Mesodermal cell (in vitro differentiated cells): ENCODE results near the gene MTG1. TPM values are rescaled to one million over a fixed set of nuclear protein-coding genes. Genes with fewer than 3 reads are reported as not detected.

Experiments
- H3K27ac ChIP-seq: 2 replicates; pipeline ENCODE4 v1.7.0; 2013; ENCODE audit warnings: mild to moderate bottlenecking, low read depth, low read length, moderate library complexity; ENCODE audit not compliant: severe bottlenecking
- H3K36me3 ChIP-seq: 2 replicates; pipeline ENCODE4 v1.7.1; 2013; ENCODE audit warnings: mild to moderate bottlenecking, low read length, moderate library complexity; ENCODE audit not compliant: control insufficient read depth, insufficient read depth
- H3K4me1 ChIP-seq: one replicate; pipeline ENCODE4 v1.7.1; 2013; ENCODE audit warnings: mild to moderate bottlenecking, low read length; ENCODE audit not compliant: insufficient read depth, control insufficient read depth, poor library complexity, severe bottlenecking
- H3K4me3 ChIP-seq: 2 replicates; pipeline ENCODE4 v1.7.0; 2013; ENCODE audit warnings: low read length, control low read depth, mild to moderate bottlenecking; ENCODE audit not compliant: insufficient read depth, poor library complexity, severe bottlenecking; ENCODE audit errors: extremely low read depth
- H3K9me3 ChIP-seq: 2 replicates; pipeline ENCODE4 v1.7.1; 2013; ENCODE audit warnings: mild to moderate bottlenecking, low read length, moderate library complexity; ENCODE audit not compliant: control insufficient read depth
- WGBS, 2 experiments: methylation state at CpG; one replicate each; pipeline ENCODE4 v1.1.5; 2013; ENCODE audit warnings: missing lambda C conversion rate in 2 of 2; ENCODE audit not compliant: insufficient coverage in 2 of 2; 5-methylcytosine and 5-hydroxymethylcytosine counted together
- polyA plus RNA-seq, 2 experiments: library from polyadenylated mRNA; stranded (reverse); fragments of 50-300 nt; gene quantifications; one replicate each; pipeline ENCODE4 v1.2.3, GENCODE V29; 2013

Gene MTG1, protein sequence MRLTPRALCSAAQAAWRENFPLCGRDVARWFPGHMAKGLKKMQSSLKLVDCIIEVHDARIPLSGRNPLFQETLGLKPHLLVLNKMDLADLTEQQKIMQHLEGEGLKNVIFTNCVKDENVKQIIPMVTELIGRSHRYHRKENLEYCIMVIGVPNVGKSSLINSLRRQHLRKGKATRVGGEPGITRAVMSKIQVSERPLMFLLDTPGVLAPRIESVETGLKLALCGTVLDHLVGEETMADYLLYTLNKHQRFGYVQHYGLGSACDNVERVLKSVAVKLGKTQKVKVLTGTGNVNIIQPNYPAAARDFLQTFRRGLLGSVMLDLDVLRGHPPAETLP
- 45.7 TPM for polyA plus RNA-seq (2013, experiment 1 of 2)
- polyA plus RNA-seq (2013, experiment 2 of 2), result 39.1 TPM

DNA sequence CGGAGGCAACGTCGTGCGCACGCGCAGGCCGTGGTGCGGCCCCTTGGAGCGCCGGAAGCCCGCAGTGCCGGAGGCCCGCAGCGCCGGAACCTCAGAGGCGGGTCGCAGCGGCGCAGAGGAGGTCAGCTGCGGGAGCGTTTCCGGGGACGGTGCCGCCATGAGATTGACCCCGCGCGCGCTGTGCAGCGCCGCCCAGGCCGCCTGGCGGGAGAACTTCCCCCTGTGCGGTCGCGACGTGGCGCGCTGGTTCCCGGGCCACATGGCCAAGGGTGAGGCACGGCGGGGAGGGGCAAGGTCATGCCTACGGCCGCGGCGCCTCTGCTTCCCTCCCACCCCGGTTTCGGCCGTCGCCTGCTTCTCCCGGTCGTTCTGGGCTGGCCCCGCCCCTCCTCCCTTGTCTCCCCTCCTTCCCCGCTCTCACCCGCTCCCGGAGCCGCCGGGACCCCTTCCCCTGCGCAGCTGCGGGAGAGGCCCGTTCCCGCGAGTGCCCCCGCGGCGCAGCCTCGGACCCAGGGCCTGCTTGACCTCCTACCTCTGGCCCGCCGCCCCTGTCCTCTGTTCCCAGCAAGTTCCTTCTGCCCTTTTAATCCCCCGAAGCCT is at the start of gene MTG1:
MTG1 (plus strand) TSS at position 94 of the 600 bp plus-strand sequence; CDS start at position 158, 64 bp downstream.
- WGBS, 2 experiments, result 0 to 1% methylated on average over 52 to 59 of the region's 69 CpGs
- H3K9me3 ChIP-seq, result no peaks in the 10 kb centered on the region
- peaks cover 12% of the 10 kb centered on the region for H3K4me1 ChIP-seq
- H3K36me3 ChIP-seq, result peaks cover 40% of the 10 kb centered on the region
- peak within 1 kb of the TSS; percentile 68 for H3K4me3 ChIP-seq
- H3K27ac ChIP-seq, result peak within 1 kb of the TSS; percentile 84

DNA sequence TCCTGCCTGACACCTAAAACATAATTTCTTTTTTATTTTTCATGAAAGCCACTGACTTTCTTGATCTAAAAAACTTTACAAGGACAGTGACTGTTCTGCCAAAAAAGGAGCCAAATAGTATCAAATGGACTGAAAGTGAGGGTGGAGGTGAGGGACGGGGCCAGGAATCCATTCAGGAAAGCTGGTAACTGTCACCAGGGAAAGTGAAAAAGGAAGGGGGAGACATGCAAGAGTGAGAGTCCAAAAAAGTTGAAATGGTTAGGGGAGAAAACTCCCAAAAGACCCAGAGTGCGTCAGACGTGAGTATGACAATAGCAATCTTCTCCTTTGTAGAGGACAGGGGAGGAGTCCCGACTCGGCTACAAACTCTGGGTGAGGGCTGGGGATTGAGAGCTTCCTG is 49.7 kb upstream of the MTG1 start:
- H3K27ac ChIP-seq, result no peak overlapping the region
- no peaks in the 10 kb centered on the region for H3K9me3 ChIP-seq
- H3K4me1 ChIP-seq, result peaks cover 6% of the 10 kb centered on the region
- H3K36me3 ChIP-seq, result no peaks in the 10 kb centered on the region
- H3K4me3 ChIP-seq, result no peak overlapping the region
- 91 to 93% methylated on average over 5 of the region's 5 CpGs for WGBS, 2 experiments

DNA sequence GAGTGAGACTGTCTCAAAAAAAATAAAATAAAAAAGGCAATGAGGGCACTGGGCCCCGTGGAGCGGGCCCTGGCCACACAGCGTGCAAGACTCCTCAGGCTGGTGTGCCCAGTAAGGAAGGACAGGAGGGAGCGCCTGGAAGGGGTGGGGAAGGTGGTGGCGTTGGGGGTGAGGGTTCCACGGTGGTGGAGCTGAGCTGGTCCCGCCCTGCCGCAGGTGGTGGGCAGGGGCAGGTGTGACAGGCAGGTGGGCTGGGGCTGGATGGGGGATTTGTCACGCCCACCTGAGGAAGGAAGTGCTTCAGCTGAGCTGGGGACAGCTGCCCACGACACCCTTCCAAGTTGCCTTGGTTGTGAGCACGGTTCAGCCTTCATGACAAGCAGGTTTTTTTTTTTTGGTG is 47.5 kb upstream of the MTG1 start:
- H3K36me3 ChIP-seq, result no peaks in the 10 kb centered on the region
- no peak overlapping the region for H3K4me3 ChIP-seq
- H3K27ac ChIP-seq, result no peak overlapping the region
- WGBS, 2 experiments, result 70 to 77% methylated on average over 9 to 11 of the region's 11 CpGs
- H3K9me3 ChIP-seq, result no peaks in the 10 kb centered on the region
- peaks cover 6% of the 10 kb centered on the region for H3K4me1 ChIP-seq

DNA sequence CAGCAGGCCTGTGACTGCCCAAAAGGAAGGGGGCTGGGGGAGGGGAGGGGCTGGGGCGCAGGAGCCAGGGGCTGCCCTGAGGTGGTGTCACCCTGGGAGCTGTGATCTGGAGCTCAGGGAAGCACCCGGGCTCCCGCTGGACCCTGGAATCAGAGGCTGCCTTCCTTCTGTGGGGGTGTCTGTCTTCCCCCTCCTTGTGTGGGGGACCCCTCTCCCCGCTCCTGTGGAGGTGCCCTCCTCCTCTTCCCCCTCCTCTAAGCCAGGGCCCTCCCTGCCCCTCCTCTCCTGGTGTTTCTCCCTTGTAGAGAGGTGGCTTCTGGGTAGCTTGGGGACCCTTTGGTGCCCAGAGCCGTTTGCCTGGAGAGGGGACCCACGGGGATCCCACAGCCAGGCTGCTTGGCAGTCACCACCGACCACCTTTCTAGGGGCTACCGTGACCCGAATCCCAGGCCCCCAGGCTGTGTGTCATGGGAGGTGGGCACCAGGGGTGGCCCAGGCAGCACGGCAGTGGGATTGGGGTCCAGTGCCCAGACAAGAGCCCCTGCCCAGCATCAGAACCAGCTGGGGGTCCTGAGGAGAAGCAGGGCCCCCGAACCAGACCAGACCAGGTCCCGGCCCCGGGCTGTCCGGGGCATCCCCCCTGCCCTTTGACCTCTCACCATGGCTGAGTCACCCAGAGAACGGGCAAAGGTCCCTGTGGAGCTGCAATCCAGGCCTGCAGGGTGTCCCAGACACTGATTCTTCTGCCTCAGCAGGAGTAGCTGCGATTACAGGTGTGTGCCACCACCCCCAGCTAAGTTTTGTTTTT is 46.0 kb upstream of the MTG1 start:
- no peak overlapping the region for H3K27ac ChIP-seq
- no peak overlapping the region for H3K4me3 ChIP-seq
- peaks cover 6% of the 10 kb centered on the region for H3K4me1 ChIP-seq
- no peaks in the 10 kb centered on the region for H3K36me3 ChIP-seq
- WGBS, 2 experiments, result 85 to 86% methylated on average over 12 to 13 of the region's 16 CpGs
- no peaks in the 10 kb centered on the region for H3K9me3 ChIP-seq

DNA sequence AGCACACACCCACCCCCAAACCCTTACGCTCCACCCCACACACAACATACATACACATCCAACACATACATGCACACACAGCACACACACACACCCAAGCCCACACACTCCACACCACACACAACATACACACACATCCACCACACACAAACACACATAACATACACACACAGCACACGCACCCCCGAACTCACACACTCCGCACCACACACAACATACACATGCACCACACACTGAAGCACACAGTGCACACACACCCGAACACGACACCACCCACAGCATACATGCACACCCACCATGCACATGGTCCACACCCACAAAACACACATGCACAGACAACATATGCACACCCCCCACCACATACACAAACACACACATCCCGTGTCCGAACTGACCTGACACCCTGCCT is 44.8 kb upstream of the MTG1 start:
- H3K27ac ChIP-seq, result no peak overlapping the region
- 90 to 93% methylated on average over 5 to 6 of the region's 8 CpGs for WGBS, 2 experiments
- H3K36me3 ChIP-seq, result no peaks in the 10 kb centered on the region
- no peak overlapping the region for H3K4me3 ChIP-seq
- no peaks in the 10 kb centered on the region for H3K4me1 ChIP-seq
- no peaks in the 10 kb centered on the region for H3K9me3 ChIP-seq

DNA sequence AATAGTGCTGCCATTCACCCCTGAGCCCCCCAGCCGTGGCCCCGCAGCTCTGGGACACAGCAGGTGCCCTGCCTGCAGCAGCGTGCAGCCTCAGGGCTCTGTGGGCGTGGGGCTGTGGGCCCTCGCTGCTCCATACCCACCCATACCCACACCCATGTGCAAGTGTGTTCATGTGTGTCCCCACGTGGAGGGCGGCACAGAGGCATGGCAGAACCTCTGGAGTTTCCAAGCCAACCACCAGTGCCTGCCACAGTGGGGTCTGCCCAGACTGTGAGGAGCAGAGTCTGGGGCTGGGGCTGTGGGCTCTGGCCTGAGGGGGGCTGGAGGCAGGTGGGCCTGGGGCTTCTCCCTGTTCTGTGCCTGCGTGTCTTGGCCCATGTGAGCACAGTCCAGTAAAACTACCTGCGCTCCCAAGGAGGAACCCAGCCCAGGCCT is 44.4 kb upstream of the MTG1 start:
- Histone ChIP-seq H3K27ac (no peak overlapping the region), H3K9me3 (no peaks in the 10 kb centered on the region), H3K36me3 (peaks cover 2% of the 10 kb centered on the region), H3K4me3 (no peak overlapping the region), H3K4me1 (no peaks in the 10 kb centered on the region)
- WGBS, 2 experiments, result 83 to 86% methylated on average over 3 to 7 of the region's 9 CpGs

DNA sequence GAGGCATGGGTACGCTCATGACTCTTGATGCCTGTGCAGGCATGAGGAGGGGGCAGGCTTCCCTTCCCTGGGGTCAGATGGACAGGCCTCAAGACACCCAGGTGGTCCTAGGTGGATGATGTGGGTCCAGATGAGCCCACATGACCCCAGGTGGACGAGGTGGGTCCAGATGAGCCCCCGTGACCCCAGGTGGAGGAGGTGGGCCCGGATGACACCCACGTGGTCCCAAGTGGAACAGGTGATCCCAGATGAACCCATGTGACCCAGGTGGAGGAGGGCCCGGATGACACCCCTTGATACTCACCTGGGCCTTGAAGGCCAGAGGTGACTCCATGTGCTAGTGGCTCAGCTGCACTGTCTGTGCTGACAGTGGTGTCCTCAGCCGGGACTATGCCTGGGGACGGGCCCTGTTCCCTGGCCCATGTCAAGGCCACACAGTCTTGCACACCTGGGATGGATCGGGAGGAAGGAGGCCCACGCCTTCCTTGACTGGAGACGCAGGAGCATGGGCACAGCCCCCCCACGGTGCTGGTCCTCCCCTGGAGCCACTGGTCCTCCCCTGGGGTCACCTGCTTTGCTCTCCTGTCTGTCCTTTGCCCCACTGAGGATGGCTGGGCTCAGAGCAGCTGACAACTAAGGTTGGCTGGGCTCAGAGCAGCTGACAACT is 43.5 kb upstream of the MTG1 start:
- no peak overlapping the region for H3K27ac ChIP-seq
- peaks cover 9% of the 10 kb centered on the region for H3K36me3 ChIP-seq
- H3K4me1 ChIP-seq, result no peaks in the 10 kb centered on the region
- H3K4me3 ChIP-seq, result no peak overlapping the region
- 85% methylated on average over 11 to 12 of the region's 12 CpGs for WGBS, 2 experiments
- no peaks in the 10 kb centered on the region for H3K9me3 ChIP-seq

DNA sequence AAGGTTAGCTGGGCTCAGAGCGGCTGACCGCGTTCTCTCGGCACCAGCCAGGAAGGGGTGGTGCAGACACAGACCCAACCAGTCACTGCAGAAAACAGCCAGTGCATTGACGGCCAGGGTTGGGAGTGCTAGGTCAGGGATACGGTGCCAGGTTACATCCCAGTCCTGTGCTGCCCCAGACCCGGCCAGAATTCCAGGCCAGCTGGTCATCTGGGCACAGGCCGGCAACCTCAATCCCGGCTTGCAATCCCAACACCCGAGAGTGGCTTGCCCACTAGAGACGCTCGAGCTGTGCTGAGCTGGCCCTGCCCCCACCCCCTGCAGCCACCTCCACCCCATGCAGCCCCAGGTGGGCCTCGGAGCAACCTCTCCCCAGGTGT is 43.0 kb upstream of the MTG1 start:
- WGBS, 2 experiments, result 64 to 67% methylated on average over 9 of the region's 13 CpGs
- H3K27ac ChIP-seq, result no peak overlapping the region
- H3K36me3 ChIP-seq, result peaks cover 14% of the 10 kb centered on the region
- no peak overlapping the region for H3K4me3 ChIP-seq
- peaks cover under 1% of the 10 kb centered on the region for H3K4me1 ChIP-seq
- H3K9me3 ChIP-seq, result no peaks in the 10 kb centered on the region

DNA sequence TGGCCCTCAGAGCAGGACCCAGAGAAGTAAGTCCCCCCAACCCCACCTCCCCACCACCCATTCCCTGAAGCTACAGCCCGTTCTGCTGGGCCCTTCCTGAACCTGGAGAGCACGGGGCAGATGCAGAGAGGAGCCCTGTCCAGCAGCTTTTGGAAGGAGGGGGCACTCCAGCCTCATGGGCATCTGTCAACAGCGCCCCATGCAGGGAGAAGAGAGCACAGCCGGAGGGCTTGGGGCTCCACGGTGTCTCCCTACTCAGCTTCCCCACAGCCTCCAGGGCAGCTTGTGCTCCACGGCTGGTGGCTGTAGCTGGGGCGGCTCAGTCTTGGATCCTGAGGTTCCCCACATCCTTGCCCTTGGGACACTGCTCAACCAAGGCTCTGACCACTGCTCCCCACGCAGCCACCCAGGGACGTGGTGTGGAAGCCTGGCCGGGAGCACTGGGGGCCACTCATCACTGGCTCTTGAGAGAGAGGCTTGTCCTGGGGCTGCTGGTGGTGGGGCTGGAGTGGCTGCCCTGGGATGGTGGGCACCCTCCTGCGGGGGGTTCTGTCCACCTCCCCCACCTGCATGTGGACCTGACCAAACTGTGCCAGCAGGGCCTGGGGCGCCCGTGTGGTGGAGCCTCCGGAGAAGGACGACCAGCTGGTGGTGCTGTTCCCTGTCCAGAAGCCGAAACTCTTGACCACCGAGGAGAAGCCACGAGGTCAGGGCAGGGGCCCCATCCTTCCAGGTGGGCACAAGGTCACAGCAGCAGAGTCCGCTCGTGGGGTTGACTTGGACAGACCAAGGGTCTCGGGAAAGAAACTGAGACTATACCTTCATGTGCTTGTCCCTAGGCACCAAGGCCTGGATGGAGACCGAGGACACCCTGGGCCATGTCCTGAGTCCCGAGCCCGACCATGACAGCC is 42.3 kb upstream of the MTG1 start:
- H3K9me3 ChIP-seq, result no peaks in the 10 kb centered on the region
- no peak overlapping the region for H3K27ac ChIP-seq
- WGBS, 2 experiments, result 68 to 69% methylated on average over 21 of the region's 24 CpGs
- peaks cover 18% of the 10 kb centered on the region for H3K36me3 ChIP-seq
- peaks cover 5% of the 10 kb centered on the region for H3K4me1 ChIP-seq
- no peak overlapping the region for H3K4me3 ChIP-seq
